ENCODE data around the gene TBXAS1.

TBXAS1 gene

DNA sequence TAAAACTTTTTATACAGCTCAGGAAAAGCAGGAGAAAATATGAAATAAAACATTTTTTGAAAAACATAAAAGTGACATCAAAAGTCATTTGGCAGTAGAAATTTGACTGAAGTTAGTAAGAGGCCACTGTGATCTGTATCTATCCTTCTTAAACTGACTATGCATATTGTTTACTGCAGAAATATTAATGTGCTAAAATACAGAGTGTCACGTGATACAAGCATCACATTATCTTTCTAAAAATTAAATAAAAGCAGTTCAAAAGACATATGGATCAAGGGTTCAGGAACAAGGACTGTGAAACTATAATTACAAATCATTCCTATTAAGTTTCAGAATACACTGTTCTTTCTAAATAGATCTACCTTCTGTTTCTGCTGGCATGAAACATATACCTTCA lies 200.0 kb downstream of the TBXAS1 start:
- no peak for DNase-seq

DNA sequence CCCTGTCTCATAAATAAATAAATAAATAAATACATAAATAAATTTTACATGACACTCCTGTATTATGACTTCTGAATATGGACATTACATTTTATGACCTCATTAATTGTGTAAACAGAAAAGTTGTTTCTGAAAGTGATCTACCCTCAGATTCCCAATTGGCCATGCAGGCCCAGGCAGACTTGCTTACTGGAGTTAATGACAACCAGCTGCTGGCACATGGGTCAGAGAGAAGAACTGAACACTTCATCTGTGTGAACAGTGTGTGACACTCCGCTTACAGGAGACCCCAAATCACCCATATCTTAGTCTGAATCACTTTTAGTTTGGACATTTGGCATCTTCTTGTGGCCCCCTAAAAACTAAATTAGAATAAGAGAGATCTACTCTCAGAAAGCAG lies 202.3 kb downstream of the TBXAS1 start:
- DNase-seq = no peak

DNA sequence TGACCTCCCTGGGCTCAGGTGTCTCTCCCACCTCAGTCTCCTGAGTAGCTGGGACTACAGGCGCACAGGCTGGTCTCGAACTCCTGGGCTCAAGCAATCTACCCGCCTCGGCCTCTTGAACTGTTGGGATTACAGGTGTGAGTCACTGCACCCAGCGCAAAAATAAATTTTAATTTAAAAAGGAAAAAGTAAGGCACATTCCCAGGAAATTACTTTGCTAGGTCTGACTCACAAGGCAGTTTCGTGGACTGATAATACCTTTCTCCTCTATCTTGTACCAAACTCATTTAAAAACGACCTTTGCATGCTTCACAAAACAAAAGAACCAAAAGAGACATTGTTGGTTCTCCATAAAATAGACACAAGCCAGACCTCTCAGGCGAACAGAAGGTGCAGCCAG lies 204.0 kb downstream of the TBXAS1 start:
- no peak for DNase-seq

DNA sequence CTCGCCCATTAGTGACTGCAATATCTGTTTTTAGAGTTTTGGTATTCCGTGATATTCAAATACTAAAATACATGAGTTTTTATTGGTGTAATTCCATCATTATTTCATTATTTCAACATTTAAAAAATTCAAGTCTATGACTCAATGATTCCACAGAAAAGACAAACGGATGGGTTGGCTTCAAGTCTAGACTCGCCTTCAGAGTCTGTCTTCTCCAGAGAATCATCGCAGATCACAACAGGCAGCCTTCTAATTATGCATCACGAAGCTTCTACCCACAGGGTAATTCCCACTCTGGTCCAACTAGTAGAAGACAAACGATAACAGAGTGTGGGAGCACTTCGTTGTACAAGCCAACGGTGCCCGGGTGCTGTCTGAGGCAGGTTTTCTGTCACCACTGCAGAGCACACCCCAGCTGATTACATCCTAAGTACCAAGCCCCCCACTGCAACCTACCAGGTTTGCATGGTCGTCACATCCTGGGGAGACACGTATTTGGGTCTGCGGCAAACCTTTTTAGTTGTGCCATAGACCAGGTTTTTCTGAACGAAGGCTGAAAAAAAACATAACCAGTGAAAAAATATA lies 204.8 kb downstream of the TBXAS1 start:
- DNase-seq = no peak

DNA sequence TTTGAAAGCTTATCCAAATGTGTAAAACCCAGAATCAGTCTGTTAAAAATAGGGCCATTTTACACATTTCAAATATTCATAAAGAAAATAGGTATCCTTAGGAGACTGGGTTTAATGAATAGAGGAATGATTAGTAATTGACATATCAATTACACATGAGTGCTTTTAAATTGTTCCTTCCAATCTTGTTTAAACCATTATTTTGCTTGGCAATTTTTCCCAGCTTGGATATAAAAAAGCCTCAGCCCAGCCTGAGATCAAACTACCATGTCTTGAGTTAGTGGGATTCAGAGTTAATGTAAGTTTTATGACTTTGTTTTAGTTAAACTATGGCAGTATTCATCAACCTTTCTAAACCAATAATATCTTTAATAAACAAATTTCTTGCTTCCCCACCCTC lies 205.4 kb downstream of the TBXAS1 start:
- no peak for DNase-seq

DNA sequence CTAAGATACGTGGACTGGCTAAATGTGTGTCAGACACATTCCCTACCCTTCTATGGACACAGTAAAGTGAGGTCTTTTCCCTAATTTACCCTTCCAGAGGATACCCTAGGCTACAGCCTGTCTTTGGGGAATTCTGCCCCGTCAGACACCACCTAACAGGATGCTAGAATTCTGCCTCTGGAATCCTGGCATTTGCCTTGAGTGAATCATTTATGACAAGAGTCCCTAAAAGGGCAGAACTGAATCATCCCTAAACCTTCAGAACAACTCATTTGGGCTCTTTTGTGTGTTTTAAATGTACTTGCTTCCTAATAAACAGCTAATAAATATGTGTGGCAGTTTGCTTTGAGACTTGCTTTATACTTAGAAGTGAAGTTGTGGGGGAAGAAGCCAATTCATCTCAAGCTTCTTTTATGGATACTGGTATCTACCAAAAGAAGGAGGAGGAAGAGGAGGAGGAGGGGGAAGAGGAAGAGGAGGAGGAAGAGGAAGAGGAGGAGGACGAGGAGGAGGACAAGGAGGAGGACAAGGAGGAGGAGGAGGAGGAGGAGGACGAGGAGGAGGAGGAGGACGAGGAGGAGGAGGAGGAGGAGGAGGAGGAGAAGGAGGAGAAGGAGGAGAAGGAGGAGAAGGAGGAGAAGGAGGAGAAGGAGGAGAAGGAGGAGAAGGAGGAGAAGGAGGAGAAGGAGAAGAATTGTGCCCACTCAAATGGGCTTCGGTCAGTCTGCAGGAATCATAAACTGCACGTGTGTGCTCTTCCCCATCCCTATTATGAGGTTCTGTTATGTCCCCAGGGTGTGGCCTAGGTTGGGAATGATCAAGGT lies 206.5 kb downstream of the TBXAS1 start:
- DNase-seq = no peak

DNA sequence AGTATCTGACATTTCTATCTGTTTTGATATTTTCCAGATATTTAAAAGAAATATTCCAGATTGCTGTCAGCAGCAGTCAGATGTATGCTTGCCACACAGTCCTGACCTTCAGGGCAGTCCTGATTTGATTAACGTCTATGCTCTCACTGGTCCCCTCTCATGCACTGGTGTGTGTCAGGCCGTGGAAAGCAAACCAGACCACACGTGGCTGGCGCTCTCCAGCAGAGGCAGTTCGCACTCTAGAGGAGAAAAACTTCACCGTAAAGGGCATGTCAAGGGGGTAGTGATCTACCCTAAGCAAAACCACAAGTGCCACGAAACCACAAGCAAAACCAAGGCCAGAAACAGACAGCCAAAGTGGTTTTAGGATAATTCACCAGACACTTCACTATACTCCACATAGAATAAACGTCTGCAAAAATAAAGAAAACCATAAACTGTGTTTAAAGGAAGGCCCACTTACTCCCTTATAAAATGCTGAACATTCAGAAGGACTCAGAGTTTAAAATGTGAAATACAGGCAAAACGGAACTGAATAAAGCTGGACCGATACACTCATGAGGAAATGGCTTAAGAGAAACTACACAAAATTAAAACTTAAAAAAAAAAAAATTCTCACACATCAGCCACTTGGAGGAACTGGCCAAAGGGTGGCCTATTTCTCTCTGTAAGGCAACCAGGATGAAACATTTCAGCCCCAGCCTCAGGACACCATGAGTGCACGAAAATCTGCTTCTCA lies 207.3 kb downstream of the TBXAS1 start:
- DNase-seq = no peak

DNA sequence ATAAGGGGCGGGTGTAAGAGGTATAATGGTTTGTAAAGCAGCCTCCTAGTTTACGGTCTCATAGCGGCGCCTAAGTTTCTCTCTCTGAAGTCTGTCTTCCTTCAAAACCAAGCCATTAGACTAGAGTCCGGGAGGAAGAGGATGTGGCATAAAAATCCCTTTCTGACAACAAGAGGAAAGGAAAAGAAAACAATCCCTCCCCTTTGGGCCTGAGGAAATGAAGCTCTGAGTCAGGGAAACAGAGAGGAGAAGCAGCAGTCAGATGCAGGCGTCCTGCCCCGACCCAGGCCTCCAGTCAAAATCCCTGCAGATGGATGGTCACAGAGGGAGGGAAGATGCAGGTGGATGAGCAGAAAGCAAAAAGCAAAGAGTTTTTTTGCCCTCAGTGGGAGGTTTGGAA lies 210.0 kb downstream of the TBXAS1 start:
- no peak for DNase-seq

DNA sequence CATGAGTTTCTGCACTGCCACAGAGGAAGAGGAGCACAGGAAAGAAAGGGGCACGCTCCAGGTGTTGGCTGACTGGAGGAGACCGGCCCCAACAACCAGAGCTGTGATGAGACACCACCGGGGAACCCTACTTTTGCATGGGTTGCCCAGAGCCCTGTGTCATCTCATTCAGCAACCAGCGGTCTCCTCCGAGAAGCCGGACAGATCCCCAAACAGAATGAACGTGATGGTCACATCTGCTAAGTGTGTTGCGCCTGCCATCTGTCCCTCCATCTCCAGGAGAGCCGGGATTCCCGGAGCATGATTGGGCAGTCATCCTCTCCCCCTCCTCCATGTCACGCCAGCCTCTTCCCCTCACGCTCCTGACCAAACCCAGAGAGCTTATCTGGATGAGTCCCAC lies 210.8 kb downstream of the TBXAS1 start:
- no peak for DNase-seq

DNA sequence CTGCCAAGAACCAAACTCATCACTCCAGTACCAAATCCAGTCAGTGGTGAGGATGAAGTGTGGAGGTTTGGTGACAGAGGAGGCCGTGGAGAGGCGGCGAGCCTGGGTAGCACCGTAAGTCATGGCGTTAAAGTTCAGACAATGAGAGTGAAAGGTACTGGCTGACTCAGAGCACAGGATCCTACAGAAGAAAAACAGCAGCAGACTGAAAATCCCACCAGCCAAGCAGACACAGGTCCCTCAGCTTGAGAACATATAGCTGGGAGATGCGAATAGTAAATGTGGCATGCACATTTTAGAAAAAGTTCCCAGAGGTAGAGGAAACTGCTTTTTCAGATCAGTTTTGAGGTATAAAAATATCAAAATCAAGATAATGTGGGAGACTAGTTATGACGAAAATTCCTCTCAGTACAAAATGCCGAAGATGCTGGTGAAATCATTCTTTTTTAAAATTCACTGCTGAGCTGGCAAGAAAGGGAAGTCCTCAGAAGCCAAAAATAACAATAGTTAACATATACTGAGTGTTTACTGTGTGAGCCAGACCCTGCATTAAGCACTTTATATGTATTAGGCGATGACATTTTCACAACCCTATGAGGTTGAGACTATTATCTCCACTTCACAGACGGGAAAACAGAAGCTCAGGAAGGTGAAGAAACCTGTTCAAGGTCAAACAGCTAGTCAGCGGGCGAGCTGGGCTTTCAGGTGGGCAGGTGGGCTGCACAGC lies 212.8 kb downstream of the TBXAS1 start:
- DNase-seq = no peak

DNA sequence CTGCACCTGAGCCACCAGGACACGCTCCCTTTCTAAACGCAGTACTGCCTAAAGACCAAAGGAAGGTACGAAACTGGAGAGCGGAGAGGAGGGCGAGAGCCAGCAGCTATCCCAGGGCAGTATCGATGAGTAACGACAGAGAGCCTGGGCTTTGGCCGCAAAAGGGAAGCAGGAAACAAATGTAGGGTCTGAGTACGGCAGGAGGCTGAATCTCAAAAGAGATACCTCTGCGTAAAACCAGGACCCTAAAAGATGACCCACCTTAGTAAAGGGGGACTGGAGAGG lies 213.3 kb downstream of the TBXAS1 start:
- DNase-seq = no peak

DNA sequence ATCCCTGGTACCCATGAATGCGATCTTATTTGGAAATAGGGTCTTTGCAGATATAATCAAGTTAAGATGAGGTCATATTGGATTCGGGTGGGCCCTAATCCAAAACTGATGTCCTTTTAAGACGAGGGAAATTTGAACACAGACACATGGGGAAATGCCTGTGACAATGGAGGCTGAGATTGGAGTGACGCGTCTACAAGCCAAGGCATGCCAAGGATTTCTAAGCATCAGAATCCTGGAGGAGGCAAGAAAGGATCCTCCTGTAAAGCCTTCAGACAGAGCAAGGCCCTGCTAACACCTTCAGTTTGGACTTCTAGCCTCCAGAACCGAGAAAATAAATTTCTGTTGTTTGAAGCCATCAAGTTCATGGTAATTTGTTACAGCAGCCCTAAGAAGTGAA lies 215.2 kb downstream of the TBXAS1 start:
- no peak for DNase-seq

DNA sequence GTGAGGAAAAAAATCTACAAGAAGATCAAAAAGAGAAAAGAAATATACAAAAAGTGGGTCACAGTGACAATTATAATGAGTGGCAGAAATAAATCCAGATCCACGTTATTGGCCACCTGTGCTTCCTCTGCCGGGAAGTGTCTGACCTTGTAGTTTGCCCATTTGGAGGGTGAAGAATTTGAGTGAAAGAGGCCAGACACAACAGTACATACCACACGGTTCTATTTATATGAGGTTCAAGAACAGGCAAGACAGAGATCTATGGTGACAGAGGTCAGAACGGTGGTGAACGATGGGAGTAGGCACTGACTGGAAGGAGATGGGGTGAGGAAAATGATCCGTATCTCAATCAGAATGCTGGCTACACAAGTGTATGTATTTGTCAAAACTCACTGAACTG lies 216.6 kb downstream of the TBXAS1 start:
- DNase-seq = no peak

DNA sequence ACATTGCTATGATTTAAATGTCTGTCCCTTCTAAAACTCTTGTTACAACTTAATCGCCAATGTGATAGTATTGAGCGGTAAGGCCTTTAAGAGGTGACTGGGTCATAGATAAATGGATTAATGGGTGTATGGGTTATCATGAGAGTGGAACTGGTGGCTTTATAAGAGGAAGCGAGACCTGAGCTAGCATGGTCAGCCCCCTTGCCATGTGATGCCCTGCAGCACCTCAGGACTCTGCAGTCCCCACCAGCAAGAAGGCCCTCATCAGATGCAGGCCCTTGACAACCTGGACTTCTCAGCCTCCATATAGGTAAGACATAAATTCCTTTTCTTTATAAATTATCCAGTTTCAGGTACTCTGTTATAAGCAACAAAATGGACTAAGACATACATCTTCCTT lies 218.1 kb downstream of the TBXAS1 start:
- DNase-seq = no peak

DNA sequence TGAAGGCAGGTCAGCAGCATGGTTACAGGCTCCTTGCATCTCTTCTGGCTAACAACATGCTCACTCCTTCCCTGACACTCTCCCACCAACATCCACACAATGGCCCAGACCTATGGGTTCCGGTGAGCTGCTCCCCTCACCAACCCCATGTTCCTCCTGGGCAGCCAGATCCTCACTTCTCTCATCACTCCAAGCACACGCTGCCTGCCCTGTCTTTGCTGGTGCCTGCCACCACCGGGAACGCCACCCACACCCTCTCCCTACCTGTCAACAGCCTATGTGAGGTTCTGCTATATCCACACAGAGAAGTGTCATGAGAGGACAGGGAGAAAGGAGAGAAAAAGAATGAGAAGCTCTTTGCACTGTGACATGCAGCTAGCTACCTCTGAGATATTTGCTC lies 219.1 kb downstream of the TBXAS1 start:
- DNase-seq = no peak

DNA sequence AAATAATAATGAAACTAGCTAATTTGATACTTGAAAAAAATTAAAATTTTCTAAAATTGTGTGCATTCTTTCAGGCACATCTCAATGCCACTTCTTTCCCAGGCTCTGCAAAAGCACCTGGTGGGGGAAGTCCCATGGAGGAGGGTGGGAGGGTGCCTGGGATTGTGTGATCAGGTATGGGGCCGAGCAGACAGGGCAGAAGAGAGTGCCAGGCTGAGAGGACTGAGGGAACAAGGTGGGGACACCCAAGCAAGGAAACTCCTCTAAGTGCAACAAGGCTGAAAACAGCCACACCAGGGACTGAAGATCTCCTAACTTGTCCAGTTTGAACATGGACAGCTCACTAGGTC lies 219.9 kb downstream of the TBXAS1 start:
- DNase-seq = no peak

DNA sequence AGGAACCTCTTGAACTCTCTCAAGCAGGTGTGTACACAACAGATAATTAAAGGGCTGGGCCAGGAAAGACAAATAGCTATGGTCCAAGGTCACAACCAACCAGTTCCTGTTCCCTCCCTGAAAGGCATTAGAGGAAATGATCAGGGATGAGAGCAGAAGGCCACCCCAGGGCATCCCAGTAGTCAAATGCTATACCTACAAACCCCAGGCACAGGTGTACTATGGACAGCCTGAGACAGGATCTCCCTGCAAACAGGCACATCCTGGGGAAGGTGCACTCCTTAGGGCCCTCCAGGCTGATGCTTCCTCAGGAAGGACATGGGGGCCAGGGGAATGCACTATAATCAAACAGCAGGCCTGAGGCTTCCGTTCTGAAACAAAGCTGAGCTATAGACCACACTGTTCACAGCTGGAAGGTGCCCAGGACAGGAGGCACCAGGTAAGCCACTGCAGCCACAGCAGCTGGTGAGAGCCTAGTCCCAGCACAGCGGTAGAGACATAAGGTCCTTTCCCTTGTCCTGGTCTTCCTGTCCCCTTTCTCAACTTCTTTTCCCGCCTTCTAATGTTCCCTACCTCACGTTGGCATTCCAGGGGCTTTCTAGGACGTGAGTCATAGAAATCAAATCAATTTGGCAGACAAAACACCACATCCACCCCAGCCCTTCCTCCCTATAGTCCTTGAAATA lies 220.4 kb downstream of the TBXAS1 start:
- peak; percentile 7 for DNase-seq

DNA sequence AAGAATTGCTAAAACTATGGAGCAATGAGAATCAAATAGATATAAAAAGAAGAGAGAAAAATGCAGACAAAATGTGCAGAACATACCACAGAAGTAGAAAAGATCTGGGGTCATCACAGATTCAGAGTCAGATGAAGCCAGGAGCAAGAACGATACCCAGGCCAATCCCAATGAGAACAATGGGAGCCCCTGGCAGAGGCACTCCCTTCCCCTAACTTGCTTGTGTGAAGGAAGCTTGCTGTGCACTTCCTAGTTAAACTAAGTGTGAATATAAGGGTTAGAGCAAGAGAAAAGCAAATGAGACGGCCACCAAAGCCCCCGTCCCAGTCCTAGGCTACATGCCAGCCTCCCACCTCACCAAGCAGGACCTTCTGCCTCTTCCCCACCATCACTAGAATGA lies 221.0 kb downstream of the TBXAS1 start:
- no peak for DNase-seq

DNA sequence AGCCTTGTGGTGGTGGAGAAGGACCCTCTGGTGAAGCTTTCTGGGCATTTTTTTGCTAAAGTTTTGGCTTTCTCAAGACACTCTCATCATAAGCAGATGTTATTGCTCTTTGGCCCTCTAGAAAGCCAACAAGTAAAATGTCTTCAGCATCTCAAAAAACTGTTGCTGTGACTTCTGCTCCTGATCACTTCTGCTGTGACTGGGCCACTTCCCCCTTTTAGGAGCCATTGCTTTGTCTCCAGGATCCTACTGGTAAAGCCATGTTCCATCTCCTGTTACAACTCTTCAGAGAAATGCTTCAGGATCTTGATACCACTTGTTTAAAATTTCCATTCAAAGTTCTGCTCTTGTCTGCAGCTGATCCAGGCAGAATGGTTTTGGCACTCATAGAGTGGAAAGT lies 222.8 kb downstream of the TBXAS1 start:
- no peak for DNase-seq

DNA sequence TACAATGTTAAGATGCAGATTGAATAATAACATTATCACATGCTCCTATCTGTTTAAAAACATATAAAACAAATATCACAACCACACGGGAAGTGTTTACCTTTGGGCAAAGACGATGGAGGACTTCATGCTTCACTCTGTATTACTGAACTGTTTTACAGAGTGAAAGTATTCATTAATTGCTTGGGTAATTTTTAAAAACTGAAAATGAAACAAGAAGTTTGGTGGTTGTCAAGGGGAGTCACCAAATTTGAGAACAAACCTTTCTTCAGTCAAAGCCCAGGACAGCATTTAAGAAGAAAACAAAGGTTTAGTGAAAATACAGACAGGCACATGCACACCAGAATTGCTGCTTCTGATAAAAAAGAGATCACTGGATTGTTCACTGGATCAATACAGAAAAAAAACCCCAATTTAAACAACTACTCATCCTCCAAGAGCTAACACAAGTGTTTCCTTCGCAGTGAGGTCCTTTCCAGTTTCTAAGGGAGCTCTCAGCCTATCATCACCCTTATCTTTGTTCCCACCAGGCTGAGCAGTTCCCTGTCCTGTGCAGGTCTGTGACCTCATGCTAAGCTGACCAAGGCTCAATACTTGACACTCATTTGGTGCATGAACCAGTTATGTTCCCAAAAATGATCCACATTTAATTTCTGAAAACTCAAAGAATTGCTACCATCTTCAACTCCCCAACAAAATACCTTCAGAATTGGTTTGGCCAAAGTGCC lies 224.9 kb downstream of the TBXAS1 start:
- DNase-seq = no peak

DNA sequence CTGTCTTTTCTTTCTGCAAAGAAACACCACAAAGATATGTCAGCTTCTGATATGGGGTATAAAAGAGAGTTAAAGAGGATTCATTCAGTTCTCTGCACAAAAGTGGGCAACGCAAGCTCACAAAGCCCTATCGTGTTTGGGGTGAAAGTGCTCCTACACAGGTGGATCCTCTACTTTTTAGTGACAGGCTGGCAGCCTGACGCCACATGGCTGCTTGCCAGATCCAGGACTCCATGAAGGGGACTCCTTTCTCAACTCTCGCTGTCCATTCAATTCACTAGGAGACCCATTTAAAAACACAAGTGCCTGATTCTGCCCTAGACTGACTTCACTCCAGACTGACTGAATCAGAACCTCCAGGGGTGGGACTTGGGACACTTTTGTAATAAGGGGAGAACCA lies 225.7 kb downstream of the TBXAS1 start:
- DNase-seq = no peak

DNA sequence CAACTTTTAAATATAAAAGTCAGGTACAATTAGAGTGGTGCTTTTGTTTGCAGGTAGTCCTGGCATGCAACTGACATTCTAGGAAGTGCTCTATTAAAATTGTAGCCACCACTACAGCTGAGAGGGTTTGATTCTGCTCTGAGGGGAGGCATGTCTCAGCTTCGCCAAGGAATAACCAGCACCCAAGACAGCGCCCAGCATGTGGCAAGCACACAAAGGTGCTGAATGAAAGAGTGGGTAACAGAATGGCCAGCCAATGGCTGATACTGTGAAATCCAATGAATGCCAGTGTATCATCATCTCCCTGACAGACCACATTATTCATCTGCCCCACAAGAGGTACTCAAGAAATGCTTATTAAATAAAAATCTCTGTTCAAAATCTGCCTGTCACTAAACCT lies 226.8 kb downstream of the TBXAS1 start:
- DNase-seq = no peak
